Measurements from ENCODE around the gene TMEM184A.

Gene TMEM184A

GRCh38 chr7:1537535-1538412 lies 18.2 kb downstream of the TMEM184A start:
- peak; percentile 49 for DNase-seq

- peak; percentile 22 for DNase-seq
Measured at GRCh38 chr7:1536743-1537534, 19.1 kb downstream of the TMEM184A start.

DNA sequence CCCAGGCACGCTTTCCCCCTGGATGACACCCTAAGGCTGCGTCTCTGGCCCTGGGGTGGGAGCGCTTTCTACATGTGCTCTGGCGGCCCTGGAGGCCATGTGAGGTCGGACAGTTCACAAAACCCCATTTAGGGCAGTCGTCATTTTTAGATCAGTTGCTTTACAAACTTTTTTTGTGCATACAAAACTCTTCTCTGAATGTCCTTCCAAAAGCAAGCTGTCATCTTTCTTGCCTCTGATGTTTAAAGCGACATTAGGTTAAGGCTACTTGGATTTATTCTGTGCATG lies 19.6 kb downstream of the TMEM184A start:
- DNase-seq, result no peak

DNA sequence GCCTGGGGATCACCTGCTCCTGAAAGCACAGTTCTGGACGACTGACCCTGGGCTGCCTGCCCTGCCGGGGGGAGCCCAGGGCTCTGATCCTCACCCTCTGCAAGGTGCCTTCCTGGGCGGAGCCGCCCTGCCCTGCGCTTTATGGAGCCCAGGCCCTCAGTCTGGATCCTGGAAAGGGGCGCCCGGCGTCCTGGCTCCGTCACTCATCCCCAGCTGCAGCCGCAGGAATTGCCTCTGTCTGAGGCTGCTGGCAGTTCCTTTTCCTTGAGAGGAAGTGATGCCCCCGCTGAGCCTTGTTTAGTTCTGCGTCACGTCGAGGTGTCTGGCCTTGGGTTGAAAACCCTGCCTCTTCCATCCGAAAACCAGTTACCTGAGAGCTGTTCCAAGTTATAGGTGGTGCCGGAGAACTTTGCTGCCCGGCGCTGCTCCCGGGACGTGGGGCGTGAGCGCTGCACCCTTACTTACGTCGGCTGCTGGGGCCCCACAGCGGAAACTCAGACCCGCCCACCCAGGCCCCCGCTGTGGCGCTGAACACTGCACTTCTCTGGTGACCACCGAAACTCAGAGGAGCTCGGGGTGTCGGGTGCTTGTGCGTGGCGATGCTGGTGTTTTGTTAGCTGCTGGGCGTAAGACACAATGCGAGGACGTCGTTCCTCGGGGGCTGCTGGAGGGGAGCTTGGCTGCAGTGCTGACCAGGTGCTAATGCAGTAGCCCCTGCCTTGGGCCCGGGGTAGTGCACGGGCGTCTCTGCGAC lies 20.1 kb downstream of the TMEM184A start:
- DNase-seq, result no peak

- no peak for DNase-seq
Measured at GRCh38 chr7:1535100-1535458, 20.9 kb downstream of the TMEM184A start.

DNA sequence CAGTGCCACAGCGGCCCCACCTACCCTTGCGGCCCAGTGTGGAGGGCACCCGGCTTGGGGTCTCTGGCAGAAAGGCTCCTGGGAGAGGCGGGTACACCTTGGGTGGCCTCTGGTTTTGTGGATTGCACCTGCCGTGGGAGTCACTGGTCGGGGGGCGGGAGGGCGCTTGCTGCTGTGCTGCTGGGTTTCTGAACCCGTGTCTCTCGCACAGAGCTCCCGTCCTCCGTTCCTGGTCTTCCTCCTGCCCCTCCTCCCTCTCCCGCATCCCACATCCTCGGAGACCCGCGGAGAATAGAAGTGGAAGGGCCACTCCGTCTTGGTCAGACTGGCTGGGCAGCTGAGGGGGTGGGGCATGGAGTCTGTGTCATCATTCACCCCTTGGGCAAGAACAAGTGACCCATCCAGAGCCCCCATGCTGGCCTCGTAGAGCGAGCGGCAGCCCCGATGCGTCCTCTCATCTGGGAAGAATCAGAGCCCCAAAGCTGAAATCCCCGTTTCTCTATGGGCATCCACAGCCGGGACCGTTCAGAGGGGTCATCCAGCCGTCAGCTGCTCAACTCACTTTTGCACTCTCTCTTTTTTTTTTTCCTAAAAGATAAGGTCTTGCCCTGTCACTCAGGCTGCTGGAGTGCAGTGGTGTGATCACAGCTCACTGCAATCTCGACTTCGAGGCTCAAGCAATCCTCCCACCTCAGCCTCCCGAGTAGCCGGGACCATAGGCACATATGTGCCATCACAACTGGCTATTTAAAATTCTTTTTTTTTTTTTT lies 21.5 kb downstream of the TMEM184A start:
- no peak for DNase-seq

GRCh38 chr7:1533547-1534329 lies 22.3 kb downstream of the TMEM184A start:
- no peak for DNase-seq

- no peak for DNase-seq
Measured at GRCh38 chr7:1533255-1533546, 22.8 kb downstream of the TMEM184A start.

- DNase-seq, result no peak
Measured at GRCh38 chr7:1532456-1533254, 23.4 kb downstream of the TMEM184A start.

DNA sequence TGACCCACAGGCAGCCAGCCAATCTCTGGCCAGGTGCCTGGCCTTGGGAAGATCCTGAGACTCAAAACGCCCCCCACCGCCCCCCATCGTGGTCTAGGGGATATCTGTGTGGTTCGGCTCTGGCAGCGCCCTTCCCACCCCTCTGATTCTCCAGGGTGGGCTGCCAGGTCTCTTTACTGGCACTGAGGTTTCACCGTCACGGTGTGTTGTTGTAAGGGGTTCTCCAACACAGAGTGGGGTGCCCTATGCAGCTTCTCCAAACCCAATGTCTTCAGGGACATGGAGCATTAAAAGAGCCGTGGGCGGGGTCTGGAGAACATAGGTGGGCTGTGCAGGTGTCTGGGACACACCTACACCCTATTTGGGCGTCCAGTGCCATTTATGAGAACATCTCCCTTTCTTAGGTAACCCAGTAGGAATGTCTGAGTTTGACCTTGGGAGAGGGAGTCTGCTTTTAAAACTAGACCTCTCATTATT lies 24.0 kb downstream of the TMEM184A start:
- no peak for DNase-seq

DNA sequence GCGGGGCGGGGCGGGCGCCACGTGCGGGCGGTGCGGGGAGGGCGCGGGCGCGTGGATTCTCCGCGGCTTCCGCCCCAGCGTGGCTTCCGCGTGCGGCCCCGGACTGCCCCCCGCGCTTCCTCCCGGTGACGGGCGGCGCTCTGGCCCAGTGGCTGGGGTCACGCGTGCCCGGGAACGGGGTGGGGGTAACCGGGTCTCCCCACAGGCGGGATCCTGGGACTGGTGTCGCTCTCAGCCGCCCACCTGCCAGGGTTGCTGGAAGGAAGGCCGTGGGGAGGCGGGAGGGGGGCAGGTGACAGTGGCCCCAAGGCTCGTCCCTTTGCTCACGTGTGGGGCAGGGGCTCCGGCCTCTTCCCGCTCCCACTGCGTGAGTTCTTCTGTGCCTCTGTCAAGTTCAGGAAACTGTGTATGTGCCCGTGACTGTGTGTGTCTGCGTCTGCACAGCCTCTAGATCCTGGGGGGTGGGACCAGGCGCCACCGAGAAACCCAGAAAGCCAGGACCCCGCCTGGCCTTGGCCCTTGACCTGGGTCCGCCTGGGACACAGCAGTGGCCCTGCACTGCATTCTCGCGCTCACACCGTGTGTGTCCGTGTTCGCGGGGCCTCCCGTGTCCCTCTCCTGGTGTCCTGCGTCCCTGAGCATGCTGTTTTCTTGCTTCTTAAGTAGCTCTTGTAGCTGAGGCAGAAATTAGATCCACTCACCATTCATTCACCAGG lies 24.6 kb downstream of the TMEM184A start:
- DNase-seq, result no peak

GRCh38 chr7:1530946-1531262 lies 25.1 kb downstream of the TMEM184A start:
- DNase-seq, result no peak

- DNase-seq, result no peak
Measured at GRCh38 chr7:1529383-1530116, 26.5 kb downstream of the TMEM184A start.

DNA sequence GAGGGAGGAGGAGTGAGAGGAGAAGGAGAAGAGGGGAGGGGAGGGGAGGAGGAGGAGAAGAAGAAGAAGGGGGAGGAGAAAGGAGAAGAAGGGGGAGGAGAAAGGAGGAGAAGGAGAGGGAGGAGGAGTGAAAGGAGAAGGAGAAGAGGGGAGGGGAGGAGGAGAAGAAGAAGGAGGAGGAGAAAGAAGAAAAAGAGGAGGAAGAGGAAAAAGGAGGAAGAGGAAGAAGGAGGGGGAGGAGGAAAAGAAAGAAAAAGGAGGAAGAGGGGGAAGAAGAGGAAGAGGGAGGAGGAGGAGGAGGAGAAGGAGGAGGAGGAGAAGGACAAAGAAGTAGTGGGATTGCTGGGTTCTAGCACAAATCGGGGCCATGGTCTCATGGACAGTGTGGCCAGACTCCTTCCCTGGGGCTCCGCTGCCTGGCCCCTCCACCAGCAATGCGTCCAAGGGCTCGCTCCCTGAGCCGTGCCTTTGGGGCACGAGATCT lies 29.7 kb downstream of the TMEM184A start:
- DNase-seq, result no peak

GRCh38 chr7:1525409-1525808 lies 30.6 kb downstream of the TMEM184A start:
- no peak for DNase-seq

DNA sequence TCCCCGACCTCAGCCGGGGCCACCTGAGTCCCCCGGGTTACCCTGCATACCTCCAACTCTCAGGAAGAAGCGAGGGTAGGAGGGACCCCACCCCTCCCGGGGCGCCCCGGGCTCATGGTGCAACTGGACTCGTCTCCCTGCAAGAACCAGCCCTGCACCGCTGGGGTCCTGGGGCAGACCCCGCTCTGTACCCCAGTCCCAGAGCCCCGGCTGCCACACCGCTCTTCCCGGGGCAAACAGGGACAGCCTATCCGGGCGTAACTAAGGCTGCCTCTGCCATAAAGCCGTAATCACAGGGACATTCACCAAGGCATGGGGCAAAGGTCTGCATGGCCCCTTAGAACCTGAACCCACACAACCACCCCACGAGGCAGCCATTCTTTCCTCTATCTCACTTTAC lies 32.2 kb downstream of the TMEM184A start:
- DNase-seq, result no peak

DNA sequence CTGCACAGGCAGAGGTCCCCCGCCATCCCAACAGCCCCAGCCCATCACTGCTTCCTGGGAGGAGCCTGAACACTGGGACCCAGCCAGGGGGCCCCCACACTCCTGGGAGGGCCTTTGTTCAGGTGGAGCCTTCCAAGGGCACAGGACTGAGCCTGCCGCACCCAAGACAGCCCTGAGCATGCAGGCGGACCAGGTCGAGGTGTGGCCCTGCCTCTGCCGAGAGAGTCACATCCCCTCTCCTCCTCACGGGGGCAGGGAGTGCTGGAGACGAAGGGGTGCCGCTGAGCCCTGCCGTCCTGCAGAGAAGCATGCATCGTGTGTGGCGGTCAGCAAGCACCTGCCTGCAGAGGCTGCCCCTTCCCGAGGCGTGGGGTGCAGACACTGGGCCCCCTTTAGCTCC lies 32.8 kb downstream of the TMEM184A start:
- DNase-seq, result no peak

- no peak for DNase-seq
Measured at GRCh38 chr7:1521456-1521855, 34.5 kb downstream of the TMEM184A start.

DNA sequence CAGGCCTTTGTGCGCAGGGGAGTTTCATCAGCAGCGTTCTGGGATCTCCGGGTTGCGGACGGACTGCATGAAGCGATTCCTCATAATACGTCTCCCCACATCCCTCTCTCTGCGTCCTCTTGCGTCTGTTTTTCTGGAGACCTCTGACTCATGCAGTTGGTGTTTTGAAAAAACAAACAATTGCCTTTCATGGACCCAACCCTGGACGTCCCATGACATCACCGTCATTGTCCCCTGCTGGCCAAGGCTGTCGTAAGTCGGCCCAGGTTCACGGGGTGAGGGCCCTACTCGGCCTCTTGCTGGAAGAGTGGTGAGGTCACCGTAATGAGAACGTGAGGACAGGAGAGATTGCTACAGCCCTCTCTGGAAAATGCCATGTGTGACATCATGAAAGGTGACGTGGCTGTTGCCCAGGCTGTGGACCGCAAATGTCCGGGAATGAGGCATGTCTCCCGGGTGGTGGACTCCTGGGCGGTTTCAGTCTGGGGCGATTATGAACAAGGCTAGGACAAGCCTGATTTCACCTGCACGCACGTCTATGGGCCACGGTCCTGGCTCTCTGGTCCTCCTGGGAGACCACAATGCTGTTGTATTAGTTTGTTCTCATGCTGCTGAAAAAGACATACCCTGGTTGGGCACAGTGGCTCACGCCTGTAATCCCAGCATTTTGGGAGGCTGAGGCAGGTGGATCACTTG lies 35.3 kb downstream of the TMEM184A start:
- no peak for DNase-seq

Measured in NCI-H2227 treated with DMSO at 0.1 percent for 48 hours (cell line).